Dermis microvascular lymphatic vessel endothelial cell (primary cell): ENCODE results near the gene DAB2. TPM values are rescaled to one million over a fixed set of nuclear protein-coding genes. Genes with fewer than 3 reads are reported as not detected.
"Not testable (repeated sequence)": the region's sequence is repeated elsewhere in the genome, so short reads cannot be mapped to it uniquely, and the experiment has no call there.

Source experiments
- DNase-seq, 2 donors: peaks; one replicate each; pipeline versions ENCODE4 v3.0.0 to v3.0.0-alpha.2; 2010; ENCODE audit warnings: low read depth in 2 of 2
- total RNA-seq: library from RNA; depleted of rRNA; stranded (reverse); fragments of >200 nt; gene quantifications from 2 replicates; pipeline ENCODE4 v1.2.1, GENCODE V29; 2014

The DAB2 gene
- total RNA-seq, 1 donor from 2014 or later: 77.5 TPM

DNA sequence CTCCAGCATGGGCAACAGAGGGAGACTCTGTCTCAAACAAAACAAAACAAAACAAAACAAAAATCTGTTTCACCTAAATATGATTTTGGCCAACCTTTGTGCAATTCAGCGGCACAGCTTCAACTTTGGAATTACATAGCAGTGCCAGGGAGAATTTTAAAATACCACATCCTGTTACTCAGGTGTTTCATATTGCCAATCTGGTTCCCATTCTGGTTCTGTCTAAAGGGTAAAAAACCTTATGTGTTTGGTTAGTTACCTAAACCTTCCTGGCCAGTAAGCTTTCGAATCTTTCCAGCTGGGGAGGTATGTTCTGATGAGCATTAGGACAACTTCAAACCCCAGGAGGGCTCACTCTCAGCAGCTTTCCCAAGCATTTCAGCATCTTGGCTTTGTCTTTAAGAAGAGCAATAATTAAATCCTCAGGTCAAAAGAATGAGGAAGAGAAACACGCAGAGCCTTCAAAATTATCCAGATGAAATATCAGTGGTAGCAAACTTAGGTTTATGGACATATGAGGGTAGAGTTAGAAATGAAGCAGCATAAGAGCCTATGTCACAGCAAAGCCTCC lies 2.7 kb downstream of the DAB2 start:
- DNase-seq: no peak

DNA sequence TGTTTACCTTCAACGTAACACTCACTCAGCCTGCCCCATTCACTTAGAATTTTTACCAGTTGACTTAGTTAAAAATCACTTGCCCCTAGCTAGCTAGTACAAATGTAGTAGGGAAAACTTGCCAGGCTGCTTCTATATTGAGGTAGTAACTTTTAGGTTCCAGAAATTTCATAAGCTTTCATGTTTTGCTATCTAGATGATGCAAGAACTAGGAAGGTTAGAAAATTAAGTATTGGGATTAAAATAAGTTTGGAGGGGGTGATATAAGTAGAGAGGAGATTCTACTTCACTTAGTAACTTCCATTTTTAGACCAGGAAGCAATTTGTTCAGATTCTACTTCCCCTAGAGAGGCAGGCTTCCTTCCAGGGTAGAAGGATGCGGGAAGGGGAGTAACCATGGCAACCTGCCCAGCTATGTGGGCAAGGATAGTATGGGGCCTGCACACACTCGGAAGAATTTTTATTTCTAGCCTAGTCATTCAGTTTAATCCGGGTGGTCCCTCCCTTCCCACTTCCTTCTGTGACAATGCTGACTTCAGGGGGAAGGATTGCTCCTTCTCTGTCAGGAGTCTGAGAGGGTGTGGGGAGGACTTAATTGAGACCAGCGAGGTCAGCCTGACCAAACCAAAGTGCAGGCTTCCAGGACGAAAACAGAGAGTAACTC lies 4.2 kb downstream of the DAB2 start:
- peak in 1 of 2 donors; percentile 62 for DNase-seq

DNA sequence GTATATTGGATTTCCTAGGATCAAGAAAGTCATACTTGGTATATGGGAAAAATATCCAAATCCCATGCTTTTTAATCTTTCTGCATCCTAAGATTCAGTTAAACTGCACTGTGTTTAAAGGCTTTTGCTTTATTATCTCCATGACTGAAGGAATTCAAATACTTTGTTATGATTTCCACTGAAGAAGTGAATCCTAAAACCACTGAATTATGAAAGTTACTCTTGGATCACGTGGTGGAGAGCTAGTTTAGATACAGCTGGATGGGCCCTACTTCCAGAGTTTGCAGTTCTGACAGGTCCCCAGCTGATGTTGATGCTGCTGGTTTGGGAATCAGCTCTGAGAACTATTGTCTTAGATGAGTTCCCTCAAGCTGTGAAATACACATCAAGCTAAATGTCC lies 5.0 kb downstream of the DAB2 start:
- no peak for DNase-seq

DNA sequence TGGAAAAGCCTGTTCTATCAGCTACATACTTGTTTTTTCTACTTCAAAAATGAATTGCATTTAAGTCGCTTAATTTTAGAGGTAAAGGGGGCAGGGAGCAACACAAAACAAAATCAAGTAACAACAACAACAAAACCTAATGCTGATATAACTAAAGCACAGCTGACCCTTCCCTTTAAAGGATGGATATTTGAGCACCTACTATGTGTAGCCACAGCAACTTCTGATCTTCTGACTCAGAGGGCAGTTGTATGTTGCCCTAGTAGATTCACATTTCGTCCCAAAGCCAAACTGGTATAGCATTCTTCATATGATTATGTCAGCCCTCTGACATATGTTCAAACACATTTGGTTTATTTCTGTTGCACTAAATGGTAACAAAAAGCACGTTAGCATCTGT lies 6.8 kb downstream of the DAB2 start:
- no peak for DNase-seq

DNA sequence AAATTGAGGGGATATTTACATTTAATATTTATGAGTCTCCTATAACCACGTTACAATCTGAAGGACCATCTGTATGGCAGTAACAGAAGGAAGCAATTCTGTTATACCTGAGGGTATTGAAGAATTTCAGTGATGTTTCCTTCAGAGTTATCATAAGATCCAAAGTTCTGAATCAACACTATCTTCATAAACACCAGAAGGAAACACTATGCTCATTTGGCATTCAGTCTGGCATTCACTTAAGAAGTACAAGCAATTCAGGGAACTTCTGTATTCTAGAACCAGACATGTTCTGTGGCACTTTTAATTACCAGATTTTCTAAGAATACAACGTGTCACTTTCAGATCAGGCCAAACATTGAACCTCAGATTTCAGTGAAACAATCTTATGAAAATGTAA lies 9.6 kb downstream of the DAB2 start:
- peak in 1 of 2 donors; percentile 41 for DNase-seq

DNA sequence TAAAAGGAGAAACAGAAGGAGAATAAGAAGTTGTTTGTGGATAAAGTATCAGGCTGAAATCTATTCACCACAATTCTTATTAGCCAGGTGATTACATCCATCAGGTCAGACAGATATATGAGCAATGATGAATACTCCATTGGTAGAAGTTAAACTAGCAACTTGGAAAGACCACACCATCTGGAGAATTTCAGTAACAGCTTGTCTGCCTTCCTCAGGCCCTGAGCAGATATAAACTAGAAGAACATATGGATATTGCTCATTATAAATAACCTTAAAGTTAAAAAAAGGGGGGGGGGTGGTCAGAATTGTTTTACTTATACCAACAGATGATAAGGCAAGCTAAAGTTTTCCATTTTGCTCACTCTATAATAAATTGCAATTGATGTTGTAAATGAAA lies 10.4 kb downstream of the DAB2 start:
- no peak for DNase-seq

- DNase-seq: no peak
These were observed 11.0 kb downstream of the DAB2 start for GRCh38 chr5:39413771-39414170.

- no peak for DNase-seq
These were observed 11.9 kb downstream of the DAB2 start for GRCh38 chr5:39412721-39413394.

- no peak for DNase-seq
These were observed 12.8 kb downstream of the DAB2 start for GRCh38 chr5:39411985-39412384.

DNA sequence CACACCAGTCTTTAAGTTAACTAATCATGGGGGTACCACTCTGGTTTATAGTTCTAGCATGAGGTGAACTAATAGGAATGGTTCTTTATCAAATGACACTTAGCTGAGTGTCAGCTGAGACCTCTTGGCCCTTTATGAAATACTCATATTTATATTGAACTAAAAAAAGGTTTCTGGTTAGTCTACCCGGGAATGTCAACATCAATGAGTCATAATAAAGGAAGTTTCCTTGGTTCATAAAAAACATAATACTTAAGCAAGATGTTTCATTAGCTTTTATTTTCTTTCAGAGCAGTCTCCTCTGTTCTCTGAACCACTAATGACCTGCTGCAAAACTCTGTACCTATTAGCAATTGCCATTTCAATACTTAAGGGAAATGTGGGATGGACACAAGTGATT lies 13.7 kb downstream of the DAB2 start:
- DNase-seq: peak in 1 of 2 donors; percentile 84

DNA sequence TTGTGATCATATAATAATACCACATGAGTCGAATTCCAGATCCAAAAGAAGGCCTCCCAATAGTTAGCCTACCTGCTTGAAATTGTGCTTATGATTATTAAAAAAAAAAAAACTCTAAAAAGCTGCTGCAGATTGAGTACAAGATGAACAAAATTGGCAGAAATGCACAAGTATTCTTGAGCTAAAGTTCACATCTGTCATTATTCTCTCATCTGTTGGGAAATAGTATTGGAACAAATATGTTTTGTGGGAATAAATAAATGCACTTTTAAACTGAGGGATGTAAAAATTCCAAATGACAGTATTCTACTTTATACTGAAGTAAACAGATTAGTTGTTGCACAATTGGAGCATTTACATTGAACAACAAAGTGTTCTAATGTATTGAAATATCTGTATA lies 15.7 kb downstream of the DAB2 start:
- no peak for DNase-seq

DNA sequence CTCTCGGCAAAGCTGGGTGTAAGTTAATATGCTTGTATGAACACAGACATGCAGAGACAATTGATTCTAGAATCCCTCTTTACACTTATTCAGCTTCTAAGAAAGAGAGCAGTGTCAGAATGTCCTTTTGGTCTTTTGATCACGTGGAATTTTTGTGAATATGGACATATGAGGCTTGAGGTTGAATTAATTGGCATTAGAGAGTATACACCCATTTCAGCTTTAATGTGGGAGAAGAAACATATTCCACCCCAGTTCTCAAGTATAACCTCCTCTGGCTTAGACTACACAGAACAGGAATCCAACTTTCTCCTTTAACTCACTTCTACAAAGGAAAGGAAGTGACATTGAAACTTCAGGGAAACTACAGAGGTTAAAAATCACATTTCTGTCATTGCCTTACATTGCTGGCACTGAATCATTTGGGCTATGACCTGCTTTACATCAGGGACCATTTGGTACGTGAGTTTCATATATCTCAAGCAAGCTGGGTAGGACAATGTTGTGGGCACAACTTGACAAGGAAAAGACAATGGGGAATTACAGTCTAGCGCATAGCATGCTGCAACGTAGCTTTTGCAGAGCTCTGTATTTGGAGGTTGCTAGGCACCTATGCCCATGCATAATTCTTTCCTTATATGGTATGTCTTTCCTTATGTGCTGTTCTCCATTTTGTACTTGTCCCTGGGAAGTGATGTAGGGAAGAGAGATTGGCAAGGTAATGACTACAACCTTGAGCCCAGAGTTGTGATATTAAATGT lies 19.5 kb downstream of the DAB2 start:
- no peak for DNase-seq

DNA sequence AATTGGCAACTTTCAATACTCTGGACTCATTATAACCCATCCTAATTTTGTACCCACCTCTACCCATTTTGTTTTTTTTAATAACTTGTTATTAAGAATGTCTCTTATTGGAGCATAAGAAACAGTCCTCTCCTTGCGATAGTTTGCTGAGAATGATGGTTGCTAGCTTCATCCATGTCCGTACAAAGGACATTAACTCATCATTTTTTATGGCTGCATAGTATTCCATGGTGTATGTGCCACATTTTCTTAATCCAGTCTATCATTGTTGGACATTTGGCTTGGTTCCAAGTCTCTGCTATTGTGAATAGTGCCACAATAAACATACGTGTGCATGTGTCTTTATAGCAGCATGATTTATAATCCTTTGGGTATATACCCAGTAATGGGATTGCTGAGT lies 21.0 kb downstream of the DAB2 start:
- DNase-seq: not testable (repeated sequence)

DNA sequence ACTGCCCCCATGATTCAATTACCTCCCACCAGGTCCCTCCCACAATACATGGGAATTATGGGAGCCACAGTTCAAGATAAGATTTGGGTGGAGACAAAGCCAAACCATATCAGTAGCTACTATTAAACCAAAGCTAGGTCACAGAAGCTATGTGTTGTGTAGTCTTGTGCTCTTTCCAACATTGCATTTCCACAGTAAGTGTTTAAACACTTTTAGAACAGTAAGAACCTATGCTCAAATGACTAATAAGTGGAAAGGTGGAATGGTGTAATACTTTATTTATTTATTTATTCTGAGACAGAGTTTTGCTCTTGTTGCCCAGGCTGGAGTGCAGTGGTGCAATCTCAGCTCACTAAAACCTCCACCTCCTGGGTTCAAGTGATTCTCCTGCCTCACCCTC lies 22.6 kb downstream of the DAB2 start:
- not testable (repeated sequence) for DNase-seq

DNA sequence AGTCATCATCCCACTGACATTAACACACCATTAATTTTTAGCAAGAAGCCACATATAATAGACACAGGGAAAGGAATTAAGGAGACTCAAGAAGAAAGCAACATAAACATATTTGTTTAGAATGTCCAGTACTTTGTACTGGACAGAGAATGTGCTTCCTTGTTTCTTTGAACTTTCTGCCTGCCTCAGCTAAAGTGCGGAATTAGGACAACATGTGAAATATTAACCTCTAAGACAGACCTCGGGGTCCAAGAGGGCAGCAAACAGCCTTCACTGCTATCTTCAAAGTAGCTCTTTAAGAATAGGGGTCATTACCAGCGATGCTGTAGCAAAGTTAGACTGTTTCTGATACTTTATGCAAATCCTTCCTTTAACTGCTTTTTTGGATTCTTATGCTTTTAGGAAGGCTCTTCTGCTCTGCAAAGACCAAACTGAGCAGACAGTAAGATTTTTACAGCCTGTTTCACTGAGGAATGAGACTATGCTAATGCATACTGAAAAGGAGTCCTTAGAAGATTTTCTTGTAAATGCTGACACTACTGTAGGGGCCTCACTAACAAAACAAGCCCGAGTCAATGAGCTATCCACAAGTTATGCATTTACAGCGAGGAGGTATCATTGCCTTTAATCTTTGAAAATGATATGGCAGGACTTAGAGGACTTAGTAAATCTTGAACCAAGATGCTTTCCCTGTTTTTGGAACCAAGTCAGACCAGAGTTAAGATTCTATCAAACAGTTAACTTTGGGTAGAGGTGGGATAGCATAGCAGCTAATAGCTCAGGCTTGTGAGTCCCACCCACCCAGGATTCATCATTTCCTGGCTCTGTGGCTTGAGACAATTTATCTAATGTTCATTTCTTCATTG lies 23.8 kb downstream of the DAB2 start:
- DNase-seq: no peak

- DNase-seq: peak in 1 of 2 donors; percentile 80
These were observed 25.4 kb downstream of the DAB2 start for GRCh38 chr5:39399135-39400036.

DNA sequence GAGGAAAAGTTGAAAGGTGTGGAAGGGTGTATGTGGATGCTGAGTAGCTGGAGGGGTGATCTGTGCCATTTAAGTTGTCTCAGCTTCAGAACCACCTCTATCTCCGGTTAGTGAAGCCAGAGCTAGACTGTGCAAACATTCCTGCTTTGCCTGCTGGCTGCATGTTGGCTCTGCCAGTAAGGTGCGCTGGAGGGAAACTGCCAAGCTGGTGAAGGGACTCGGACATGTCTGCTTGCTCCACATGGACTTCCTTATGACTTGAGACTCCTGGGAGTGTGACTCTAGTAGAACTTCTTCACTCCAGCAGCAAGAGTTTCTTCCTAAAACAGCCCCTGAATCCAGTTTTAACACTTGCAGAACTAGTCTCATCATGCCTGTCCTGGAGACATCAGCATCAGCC lies 27.9 kb downstream of the DAB2 start:
- DNase-seq: no peak

GRCh38 chr5:39395521-39395920 lies 29.3 kb downstream of the DAB2 start:
- no peak for DNase-seq

DNA sequence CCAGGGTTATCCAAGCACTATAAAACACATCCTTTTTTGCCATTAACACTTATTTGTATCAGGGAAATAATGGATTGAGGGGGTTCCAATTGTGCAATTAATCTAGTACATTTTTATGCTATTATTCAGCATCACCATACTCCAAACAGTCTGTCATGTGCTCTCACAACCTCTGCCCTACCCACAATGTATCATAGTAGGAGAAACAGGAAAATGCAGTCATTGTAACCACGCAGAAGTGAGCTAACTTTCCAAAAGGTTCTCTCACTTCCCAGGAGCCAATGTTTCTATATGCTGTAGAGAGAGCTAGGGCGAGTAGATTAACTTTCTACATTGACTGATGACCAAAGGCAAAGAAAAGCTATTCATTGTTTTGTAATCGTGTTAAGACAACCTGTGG lies 29.8 kb downstream of the DAB2 start:
- DNase-seq: peak; percentile 88 to 89

- no peak for DNase-seq
These were observed 33.8 kb downstream of the DAB2 start for GRCh38 chr5:39390945-39391344.
